ENCODE results near the gene ARMC7.
"Not testable (repeated sequence)": the region's sequence is repeated elsewhere in the genome, so short reads cannot be mapped to it uniquely, and the experiment has no call there.

Gene ARMC7

DNA sequence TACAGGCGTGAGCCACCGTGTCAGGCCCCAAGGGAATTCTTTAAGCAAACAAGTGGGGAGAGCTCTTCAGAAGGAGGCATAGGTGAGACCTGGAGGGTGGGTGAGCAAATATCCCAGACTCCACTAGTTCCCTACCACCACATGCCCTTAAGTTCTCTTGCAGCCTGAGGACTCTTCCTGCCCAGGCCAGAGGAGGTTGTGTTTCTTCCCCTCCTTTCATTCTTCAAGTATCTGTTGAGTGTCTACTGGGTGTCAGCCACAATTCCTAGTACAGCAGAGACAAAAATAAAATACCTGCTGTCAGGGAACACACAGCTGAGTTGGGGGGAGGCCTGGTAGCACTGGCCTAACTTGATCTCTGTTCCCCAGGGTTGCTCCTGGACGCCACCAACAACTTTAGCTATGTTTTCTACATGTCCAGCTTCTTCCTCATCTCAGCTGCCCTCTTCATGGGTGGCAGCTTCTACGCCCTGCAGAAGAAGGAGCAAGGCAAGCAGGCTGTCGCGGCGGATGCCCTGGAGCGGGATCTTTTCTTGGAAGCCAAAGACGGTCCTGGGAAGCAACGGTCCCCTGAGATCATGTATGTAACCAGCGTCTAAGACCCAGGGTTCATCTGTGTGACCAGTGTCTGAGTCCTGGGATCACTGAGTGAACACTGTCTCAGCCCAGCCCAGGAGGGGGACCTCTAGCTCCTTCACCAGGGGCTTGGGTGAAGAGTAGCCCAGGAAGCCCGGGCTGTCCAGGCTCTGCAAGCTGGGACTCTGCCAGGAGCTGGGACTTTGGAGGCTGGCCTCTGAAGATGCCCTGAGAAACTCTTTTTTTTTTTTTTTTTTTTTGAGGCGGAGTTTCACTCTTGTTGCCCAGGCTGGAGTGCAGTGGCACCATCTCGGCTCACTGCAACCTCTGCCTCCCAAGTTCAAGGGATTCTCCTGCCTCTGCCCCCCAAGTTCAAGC, 5.9 kb upstream of the ARMC7 start:
- DNase-seq, result no peak

DNA sequence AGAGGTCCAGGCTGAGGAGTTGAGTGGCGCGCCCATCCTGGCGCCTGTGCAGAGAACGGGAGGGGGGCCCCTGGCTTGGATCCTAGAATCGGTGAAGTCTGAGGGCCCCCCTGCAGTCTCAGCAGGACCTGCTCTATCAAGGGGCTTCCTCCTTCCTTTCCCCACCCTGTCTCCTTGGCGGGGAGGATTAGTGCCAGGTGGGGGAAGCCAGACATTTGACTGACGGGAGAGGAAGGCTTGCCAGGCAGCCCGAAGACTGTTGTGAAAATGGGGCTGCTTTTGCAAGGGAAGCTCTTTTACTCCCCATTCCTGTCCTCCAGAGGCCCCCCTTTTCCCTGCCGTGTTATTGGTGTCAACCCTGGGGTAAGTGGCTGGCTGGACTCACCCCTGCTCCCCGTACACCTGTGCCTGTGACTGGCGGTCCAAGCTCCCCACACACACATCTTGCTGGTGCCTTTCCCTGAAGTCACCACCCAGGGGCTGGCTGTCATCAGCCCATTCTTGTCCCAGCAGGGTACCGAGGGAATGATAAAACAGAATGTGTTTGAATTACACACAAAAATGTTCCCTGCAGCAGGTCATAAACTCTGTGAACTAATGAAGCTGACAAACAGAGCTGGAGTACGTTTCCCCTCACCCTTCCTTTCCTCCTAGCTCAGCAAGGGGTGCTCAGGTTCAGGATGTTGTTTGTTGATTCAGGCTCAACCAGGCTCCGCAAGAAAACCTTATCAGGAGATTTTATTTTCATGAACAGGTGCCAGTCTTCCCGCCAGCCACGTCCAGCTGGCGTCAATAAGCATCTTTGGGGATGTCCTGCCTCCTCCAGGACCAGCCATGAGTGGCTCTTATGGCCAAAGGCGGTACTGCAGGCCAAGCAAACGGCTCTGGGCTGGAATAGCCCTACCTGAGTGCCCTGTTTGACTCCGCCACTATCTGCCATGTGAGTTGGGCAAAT, 4.4 kb upstream of the ARMC7 start:
- DNase-seq, result peak; percentile 57

DNA sequence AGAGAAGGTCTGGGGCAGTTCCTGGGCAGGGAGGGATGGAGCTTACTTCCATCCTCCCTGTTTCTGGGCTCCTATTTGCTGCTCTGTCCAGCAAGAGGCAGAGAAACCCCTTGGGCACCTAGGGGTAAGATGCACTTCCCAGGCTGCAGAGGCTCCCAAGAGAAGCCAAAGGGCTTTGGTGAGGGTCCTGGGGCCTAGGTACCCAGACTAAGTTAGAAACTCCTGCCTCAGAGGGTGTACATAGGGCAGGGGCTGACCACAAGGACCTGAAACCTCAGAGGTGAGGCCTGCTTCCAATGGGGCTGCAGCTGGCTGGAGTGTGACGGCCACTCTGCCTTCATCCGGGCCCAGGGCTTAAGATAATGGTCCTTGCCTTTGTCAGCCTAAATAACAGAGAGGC, 1.6 kb upstream of the ARMC7 start:
- no peak for DNase-seq

DNA sequence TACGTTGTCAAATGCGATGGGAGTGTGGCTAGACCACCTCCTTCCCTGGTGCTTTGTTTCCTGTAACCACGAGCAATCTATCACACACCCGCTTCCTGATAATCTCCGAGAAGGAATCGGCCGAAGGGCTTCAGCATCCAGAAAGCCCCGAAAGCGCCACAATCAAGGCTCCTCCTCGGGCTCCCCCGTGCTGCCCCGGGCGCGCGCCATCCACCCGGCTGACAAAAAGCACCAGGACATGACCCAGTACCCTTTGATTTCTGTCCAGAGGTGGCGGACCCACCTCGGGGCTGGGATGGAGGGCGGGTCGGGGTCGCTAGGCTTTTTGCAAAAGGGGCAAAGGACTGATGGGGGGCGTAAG, 743 bp upstream of the ARMC7 start:
- DNase-seq, result no peak

DNA sequence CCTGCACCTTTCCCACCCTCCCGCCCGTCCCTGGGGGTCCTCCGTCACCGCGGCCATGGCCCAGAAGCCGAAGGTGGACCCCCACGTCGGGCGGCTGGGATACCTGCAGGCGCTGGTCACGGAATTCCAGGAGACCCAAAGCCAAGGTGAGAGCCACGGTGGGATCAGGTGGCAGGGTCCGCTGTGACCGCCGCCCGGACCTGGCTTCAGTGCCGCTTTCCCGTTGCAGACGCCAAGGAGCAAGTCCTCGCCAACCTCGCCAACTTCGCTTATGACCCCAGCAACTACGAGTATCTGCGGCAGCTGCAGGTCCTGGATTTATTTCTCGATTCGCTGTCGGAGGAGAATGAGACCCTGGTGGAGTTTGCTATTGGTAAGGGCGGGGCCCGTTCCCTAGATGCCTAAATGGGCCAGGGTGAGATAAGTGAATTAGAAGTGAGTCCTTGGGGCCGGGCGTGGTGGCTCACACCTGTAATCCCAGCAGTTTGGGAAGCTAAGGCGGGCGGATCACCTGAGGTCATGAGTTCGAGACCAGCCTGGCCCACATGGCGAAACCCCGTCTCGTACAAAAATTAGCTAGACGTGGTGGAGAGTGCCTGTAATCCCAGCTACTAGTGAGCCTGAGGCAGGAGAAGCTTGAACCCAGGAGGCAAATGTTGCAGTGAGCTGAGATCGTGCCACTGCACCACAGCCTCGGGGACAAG, 617 bp downstream of the ARMC7 start:
- DNase-seq, result no peak

GRCh38 chr17:75111777-75112335, 2.1 kb downstream of the ARMC7 start:
- no peak for DNase-seq

- peak; percentile 93 for DNase-seq
Measured at GRCh38 chr17:75113798-75114551, 4.2 kb downstream of the ARMC7 start.

DNA sequence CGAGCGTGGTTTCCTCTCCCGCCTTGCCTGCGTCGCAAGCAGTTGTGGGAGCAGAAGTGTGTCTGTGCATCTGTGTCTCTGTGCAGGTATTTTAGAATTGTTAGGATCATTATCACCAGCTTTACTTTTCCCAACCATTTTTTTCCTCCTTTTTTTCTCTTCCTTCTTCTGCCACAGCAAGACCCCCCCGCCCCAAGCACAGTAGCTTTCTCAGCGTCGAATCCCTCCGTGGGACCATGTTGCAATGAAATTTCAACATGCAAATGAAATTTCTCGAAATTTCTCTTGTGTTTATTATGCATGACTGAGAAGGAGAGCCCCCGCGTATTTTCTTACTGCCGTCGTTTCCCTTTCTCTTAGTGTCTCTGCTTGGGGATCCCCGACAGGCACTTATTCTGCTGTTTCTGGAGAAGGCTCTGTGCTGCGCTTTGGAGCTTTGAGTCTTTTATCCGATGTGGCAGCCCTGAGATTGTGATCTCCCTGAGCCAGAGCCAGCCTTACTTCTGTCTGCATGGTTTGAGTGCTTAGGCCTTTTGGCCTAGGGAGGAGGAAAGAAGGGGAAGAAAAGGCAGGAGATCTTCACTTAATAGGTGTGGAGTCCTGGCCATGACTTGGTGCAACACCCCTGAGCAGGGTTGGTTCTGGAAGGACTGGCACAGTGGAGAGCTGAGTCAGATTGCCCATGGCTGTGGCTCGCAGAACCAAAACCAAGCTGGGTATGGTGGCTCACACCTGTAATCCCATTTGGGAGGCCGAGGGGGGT, 5.0 kb downstream of the ARMC7 start:
- peak; percentile 36 for DNase-seq

- DNase-seq, result no peak
Measured at GRCh38 chr17:75115555-75115954, 5.8 kb downstream of the ARMC7 start.

GRCh38 chr17:75116737-75117136, 7.0 kb downstream of the ARMC7 start:
- no peak for DNase-seq

GRCh38 chr17:75118307-75118706, 8.5 kb downstream of the ARMC7 start:
- DNase-seq, result no peak

GRCh38 chr17:75124041-75124818, 14.5 kb downstream of the ARMC7 start:
- DNase-seq, result peak; percentile 78

DNA sequence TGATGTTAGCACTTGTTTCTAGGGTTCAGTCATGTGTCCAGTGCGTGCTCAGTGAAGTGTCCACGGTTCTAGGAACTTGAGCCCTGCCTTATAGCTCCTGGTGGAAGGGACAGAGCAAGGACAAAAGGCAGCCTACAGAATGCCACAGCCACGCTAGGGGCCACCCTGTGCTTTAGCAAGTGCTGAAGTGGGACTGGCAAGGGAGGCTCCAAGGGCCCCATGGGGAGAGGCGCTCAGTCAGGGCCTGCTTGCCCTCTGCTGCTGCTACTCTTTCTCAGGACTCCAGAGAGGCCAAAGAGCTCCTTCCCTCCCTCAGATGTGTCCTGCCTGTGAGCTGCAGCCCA, 15.0 kb downstream of the ARMC7 start:
- no peak for DNase-seq

DNA sequence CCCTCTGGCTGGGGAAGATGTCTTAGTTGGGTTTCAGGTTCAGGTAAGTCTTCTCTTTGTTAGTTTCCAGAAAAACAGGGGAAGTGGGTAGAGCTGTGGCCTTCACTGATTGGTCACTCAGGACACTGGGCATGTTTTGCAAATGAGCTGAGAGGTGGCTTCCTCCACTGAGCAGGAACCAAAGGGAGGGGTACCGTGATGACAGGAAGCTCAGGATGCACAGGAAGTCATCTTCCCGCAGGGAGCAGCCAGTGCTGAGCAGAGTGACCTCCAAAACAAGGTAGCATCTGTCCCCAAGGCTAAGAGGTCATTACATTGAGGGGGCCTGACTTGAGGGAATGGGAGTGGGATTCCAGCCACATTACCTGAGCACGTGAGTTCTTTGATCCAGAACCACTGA, 16.2 kb downstream of the ARMC7 start:
- no peak for DNase-seq

GRCh38 chr17:75126954-75127353, 17.2 kb downstream of the ARMC7 start:
- no peak for DNase-seq

- DNase-seq, result not testable (repeated sequence)
Measured at GRCh38 chr17:75127936-75128335, 18.2 kb downstream of the ARMC7 start.

DNA sequence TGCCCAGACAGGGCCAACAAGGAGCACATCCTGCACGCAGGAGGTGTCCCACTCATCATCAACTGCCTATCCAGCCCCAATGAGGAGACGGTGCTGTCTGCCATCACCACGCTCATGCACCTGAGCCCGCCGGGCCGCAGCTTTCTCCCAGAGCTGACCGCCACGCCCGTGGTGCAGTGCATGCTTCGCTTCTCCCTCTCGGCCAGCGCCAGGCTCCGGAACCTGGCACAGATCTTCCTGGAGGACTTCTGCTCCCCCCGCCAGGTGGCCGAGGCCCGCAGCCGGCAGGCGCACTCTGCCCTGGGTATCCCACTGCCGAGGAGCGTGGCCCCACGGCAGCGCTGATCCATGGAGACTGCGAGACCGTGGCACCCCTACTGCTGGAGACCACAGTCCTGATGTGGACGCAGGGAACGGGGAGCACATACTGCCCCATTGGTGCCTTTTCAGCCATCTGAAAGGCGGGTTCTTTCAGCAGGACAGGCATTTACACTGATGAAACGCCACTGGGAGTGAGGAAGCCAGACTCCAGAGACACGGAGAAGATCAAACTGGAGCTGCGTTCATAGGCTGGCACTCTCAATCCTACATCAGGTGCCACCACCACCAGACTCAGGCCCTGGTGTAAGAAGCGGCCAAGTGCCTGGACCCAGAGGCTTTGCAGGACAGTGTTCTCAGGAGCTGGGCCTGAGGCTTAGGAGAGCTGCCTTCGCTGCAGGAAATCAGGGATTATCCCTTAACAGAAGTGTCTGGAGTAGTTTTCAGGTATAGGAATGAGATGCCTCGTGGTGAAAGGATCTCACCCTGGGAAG, 19.1 kb downstream of the ARMC7 start:
- DNase-seq, result no peak

DNA sequence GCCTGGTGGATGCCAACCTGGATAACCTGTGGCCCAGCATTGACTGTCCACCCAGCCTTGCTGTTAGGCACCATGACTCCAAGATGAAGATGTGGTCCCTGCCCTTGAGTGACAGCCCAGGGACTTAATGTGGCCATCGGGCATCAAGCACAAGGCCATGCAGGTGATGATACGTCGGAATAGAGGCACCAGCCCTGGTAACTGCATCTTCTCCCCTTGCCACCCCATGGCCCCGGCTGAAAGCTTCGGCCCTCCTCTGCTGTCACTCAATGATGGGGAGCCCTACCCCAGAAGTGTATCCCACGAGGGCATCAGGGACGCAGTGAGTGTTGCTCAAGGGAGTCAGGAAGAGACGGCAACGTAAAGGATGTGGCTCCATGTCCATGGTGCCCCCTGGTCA, 19.8 kb downstream of the ARMC7 start:
- no peak for DNase-seq

GRCh38 chr17:75130059-75130631, 20.4 kb downstream of the ARMC7 start:
- DNase-seq, result no peak

Measured in activated CD4-positive, alpha-beta T cell treated with anti-CD3 and anti-CD28 coated beads for 48 hours (primary cell).